Measurements from ENCODE around the gene MEIOB. TPM values are rescaled to one million over a fixed set of nuclear protein-coding genes. Genes with fewer than 3 reads are reported as not detected.

MEIOB gene
- total RNA-seq, 1 experiment from 2014 or later: 1.3 TPM

DNA sequence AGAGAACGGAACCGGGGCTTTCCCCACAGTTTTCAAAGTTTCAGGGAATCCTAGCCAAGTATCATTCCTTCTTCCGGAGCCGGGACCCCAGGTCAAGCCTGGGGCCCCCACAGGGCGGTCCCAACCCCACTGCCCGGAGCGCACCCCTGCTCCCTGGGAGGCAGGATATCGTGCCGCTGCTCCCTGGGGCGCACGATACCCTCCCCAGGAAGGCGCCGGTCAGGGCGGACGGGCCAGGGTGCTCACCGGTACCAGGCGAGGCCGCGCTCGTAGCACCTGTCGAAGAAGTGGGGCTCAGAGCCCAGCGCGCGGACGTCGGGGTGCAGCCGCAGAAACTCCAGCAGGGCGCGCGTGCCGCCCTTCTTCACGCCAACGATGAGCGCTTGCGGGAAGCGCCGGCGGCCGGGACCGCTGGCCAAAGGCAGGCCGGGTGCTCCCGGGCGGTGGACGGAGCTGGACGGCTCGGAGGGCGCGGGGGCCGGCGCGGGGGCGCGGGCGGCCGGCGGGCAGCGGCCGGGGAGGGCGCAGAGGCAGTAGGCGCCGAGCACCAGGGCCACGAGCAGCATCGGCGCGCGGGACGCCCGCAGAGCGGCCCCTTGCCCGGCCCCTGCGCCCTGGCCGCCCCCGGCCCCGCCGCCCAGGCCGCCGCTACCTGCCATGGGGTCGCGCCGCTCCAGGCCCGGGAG lies 45.8 kb upstream of the MEIOB start:
- Histone ChIP-seq H3K18ac (ENCODE audit: insufficient read length, low read depth, low read length) (no peak overlapping the region), H3K23me2 (ENCODE audit: insufficient read length, low read depth, low read length, poor library complexity, severe bottlenecking) (peaks cover 4% of the 10 kb centered on the region), H3K9ac (ENCODE audit: extremely low read depth, insufficient read length, low read length) (no peak overlapping the region), H3K27me3 (ENCODE audit: insufficient read depth, low read length) (peaks cover 43% of the 10 kb centered on the region), H3K4me2 (ENCODE audit: insufficient read depth, insufficient read length, low read length) (peak overlapping the region; percentile 40), H2BK12ac (ENCODE audit: insufficient read length, low read depth, low read length) (no peak overlapping the region), H3K14ac (ENCODE audit: insufficient read depth, low read length) (no peak overlapping the region; the same call in 1 of the 2 replicates), H4K91ac (ENCODE audit: insufficient read length, low read depth, low read length) (no peak overlapping the region), H3K56ac (ENCODE audit: insufficient read length, low read depth, low read length) (no peak overlapping the region), H3K79me1 (ENCODE audit: insufficient read depth, low read depth, low read length, poor library complexity, severe bottlenecking) (no peaks in the 10 kb centered on the region), H3K79me2 (ENCODE audit: insufficient read depth, low read length) (no peaks in the 10 kb centered on the region), H2BK120ac (ENCODE audit: low read depth, low read length, poor library complexity, severe bottlenecking) (no peak overlapping the region), H3K23ac (ENCODE audit: insufficient read length, low read depth, low read length) (no peak overlapping the region), H2AK5ac (ENCODE audit: insufficient read length, low read length) (no peak overlapping the region), H2BK15ac (ENCODE audit: low read depth, low read length) (no peak overlapping the region), H2AFZ (ENCODE audit: low read length) (no peak overlapping the region), H2BK5ac (ENCODE audit: insufficient read length, low read length) (no peak overlapping the region), H3K27ac (ENCODE audit: insufficient read length, low read depth, low read length) (no peak overlapping the region), H3K9me3 (ENCODE audit: control insufficient read depth, low read depth, low read length) (no peaks in the 10 kb centered on the region), H4K5ac (ENCODE audit: insufficient read length, low read depth, low read length) (no peak overlapping the region), H4K20me1 (ENCODE audit: control insufficient read depth, insufficient read depth, insufficient read length) (no peaks in the 10 kb centered on the region), H3T11ph (ENCODE audit: low read length) (no peak overlapping the region), H3K4me1 (ENCODE audit: insufficient read depth, low read length) (no peaks in the 10 kb centered on the region; the same call in 1 of the 2 replicates), H2BK20ac (ENCODE audit: low read depth, low read length, poor library complexity, severe bottlenecking) (no peak overlapping the region), H4K8ac (replicated peaks; ENCODE audit: insufficient read length, low read depth, low read length) (no peak overlapping the region), H3K4ac (ENCODE audit: low read depth, low read length) (no peak overlapping the region)
- peaks cover 2% of the 10 kb centered on the region in 2 experiments; a peak in 3 of 5 replicates for H3K9me3 Mint-ChIP-seq
- no CpG with 5 or more reads among the region's 81 CpGs for WGBS (ENCODE audit: extremely low coverage, insufficient read length, low lambda C conversion rate)
- H3K4me3 Mint-ChIP-seq: peak overlapping the region in 1 of 2 experiments; percentile 74; a peak in 3 of 5 replicates
- H3K4me1 Mint-ChIP-seq: peaks cover 14 to 53% of the 10 kb centered on the region in 2 experiments
- no peak overlapping the region for H3K27ac Mint-ChIP-seq
- H3K27me3 Mint-ChIP-seq (ENCODE audit: low read depth): peaks cover 85% of the 10 kb centered on the region
- TF ChIP-seq, protein P1, sequence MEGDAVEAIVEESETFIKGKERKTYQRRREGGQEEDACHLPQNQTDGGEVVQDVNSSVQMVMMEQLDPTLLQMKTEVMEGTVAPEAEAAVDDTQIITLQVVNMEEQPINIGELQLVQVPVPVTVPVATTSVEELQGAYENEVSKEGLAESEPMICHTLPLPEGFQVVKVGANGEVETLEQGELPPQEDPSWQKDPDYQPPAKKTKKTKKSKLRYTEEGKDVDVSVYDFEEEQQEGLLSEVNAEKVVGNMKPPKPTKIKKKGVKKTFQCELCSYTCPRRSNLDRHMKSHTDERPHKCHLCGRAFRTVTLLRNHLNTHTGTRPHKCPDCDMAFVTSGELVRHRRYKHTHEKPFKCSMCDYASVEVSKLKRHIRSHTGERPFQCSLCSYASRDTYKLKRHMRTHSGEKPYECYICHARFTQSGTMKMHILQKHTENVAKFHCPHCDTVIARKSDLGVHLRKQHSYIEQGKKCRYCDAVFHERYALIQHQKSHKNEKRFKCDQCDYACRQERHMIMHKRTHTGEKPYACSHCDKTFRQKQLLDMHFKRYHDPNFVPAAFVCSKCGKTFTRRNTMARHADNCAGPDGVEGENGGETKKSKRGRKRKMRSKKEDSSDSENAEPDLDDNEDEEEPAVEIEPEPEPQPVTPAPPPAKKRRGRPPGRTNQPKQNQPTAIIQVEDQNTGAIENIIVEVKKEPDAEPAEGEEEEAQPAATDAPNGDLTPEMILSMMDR (conservative IDR thresholded peaks at IDR 0.05): no peak
- peaks cover 0 to 2% (median 0%) of the 10 kb centered on the region in 3 experiments; a peak in 1 of 7 replicates for H3K36me3 Mint-ChIP-seq (ENCODE audit: insufficient read depth in 1 of 3, low read depth in 3 of 3)
- no peak for DNase-seq

Data from H9 (cell line).